ENCODE data around the gene RCCD1.

Gene RCCD1

DNA sequence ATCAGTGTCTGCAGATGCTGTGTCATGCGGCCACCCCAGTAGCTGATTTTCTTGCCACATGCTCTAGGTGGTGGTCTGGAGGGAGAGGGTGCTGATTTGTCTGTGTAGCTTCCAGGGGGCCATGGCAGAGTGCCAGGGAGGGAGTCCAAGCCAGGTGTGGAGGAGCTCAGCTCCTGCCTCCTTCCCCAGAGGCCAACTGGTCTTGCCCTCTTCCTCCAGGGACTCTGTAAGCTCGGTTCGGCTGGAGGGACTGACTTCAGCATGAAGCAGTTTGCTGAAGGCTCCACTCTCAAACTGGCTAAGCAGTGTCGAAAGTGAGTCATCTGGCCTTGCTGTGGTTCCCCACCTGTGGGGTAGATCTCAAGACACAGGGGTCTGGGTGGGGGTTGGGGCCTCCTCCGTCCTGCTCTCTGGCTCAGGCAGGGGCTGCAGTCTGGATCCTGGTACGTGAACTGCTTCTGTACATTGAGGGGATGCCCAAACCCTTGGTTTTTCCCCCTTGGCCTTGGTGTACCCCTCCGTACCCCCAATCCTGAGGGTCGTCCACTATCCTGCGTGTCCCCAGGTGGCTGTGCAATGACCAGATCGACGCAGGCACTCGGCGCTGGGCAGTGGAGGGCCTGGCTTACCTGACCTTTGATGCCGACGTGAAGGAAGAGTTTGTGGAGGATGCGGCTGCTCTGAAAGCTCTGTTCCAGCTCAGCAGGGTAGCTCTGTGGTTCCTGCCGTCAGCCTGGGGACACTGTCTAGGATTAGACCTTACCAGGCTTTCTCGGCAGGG is 6.9 kb upstream of the RCCD1 start:
- Mint-ChIP-seq H3K4me3 (no peak overlapping the region), H3K36me3 (peaks cover 3% of the 10 kb centered on the region), H3K9me3 (no peaks in the 10 kb centered on the region), H3K4me1 (no peaks in the 10 kb centered on the region), H3K27ac (peak overlapping the region; percentile 8), H3K27me3 (no peaks in the 10 kb centered on the region)

DNA sequence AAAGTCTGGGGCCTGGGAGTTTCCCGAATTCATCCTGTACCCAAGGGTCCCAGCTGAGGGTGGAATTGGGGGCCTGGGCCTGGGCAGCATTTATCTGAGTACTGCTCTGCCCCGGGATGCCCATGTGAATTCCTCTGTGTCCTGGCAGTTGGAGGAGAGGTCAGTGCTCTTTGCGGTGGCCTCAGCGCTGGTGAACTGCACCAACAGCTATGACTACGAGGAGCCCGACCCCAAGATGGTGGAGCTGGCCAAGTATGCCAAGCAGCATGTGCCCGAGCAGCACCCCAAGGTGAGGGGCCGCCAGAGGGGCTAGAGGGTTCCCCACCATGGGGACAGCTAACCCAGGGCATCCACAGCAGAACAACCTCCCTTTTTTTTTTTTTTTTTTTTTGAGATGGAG is 6.2 kb upstream of the RCCD1 start:
- Mint-ChIP-seq H3K36me3 (peaks cover 3% of the 10 kb centered on the region), H3K27me3 (no peaks in the 10 kb centered on the region), H3K27ac (no peak overlapping the region), H3K4me3 (no peak overlapping the region), H3K4me1 (no peaks in the 10 kb centered on the region), H3K9me3 (no peaks in the 10 kb centered on the region)

DNA sequence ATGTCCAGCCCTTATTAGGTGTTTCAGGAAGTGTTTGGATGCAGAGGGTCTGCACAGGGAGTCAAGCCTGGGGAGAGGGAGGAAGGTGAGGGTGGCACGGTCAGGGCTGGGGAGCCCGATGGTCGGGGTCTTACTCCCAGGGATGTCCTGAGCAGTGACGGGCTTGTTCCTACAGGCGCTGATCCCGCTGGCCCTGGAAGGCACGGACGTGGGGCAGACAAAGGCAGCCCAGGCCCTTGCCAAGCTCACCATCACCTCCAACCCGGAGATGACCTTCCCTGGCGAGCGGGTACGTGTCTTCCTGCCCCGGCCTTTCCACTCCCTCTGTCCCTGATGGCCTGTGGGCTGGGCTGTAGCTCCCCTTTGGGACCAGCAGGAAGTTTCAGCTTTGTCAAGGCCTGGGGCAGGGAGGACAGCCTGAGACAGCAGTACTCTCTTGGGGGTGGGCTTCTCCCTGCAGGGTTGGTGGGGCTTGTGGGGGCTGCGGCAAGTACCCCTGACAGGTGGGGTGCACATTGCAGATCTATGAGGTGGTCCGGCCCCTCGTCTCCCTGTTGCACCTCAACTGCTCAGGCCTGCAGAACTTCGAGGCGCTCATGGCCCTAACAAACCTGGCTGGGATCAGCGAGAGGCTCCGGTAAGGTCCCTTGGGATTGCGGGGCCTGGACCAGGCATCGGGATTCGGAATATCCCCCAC is 4.6 kb upstream of the RCCD1 start:
- Mint-ChIP-seq H3K9me3 (no peaks in the 10 kb centered on the region), H3K36me3 (peaks cover 3% of the 10 kb centered on the region), H3K27me3 (no peaks in the 10 kb centered on the region), H3K4me1 (no peaks in the 10 kb centered on the region), H3K4me3 (no peak overlapping the region), H3K27ac (no peak overlapping the region)

- Mint-ChIP-seq H3K27ac (no peak overlapping the region), H3K36me3 (peaks cover 3% of the 10 kb centered on the region), H3K4me1 (no peaks in the 10 kb centered on the region), H3K27me3 (no peaks in the 10 kb centered on the region), H3K9me3 (no peaks in the 10 kb centered on the region), H3K4me3 (no peak overlapping the region)
Observed at GRCh38 chr15:90950676-90951075, 4.0 kb upstream of the RCCD1 start.

GRCh38 chr15:90952901-90953677 is 1.6 kb upstream of the RCCD1 start:
- peaks cover 3% of the 10 kb centered on the region for H3K36me3 Mint-ChIP-seq
- H3K9me3 Mint-ChIP-seq: no peaks in the 10 kb centered on the region
- H3K27ac Mint-ChIP-seq: peak overlapping the region; percentile 64
- H3K4me3 Mint-ChIP-seq: no peak overlapping the region
- H3K4me1 Mint-ChIP-seq: peaks cover 11% of the 10 kb centered on the region
- H3K27me3 Mint-ChIP-seq: no peaks in the 10 kb centered on the region

DNA sequence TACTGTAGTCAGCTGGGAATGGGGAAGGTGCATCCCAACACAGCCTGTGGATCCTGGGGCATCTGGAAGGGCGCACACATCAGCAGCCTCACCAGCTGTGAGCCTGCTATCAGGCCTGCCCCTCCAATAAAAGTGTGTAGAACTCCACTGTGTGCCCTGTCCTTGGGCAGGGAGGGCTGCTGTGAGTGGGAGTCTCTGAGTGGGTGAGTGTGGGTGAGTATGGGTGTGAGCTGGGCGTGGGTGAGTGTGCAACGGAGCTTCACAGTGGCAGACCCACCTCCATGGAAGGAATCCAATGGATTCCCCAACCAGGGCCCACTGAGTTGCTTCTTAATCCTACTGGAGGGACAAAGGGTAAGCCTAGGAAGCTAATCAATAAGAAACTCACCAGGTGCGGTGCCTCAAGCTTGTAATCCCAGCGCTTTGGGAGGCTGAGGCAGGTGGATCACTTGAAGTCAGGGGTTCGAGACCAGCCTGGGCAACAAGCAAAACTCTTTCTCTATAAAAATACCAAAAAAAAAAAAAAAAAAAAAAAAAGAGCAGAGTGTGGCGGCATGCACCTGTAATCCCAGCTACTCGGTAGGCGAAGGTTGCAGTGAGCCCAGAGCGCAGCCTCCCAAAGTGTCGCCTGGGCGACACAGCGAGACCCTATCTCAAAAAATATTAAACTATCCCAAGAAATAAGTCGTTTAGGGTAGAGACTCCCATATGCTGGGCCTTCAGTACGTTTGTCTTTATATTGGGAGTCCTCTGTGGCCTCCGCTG is 555 bp upstream of the RCCD1 start:
- Mint-ChIP-seq H3K36me3 (peaks cover 3% of the 10 kb centered on the region), H3K9me3 (no peaks in the 10 kb centered on the region), H3K4me1 (peaks cover 11% of the 10 kb centered on the region), H3K27me3 (no peaks in the 10 kb centered on the region), H3K27ac (peak overlapping the region; percentile 88), H3K4me3 (peak overlapping the region; percentile 86)

DNA sequence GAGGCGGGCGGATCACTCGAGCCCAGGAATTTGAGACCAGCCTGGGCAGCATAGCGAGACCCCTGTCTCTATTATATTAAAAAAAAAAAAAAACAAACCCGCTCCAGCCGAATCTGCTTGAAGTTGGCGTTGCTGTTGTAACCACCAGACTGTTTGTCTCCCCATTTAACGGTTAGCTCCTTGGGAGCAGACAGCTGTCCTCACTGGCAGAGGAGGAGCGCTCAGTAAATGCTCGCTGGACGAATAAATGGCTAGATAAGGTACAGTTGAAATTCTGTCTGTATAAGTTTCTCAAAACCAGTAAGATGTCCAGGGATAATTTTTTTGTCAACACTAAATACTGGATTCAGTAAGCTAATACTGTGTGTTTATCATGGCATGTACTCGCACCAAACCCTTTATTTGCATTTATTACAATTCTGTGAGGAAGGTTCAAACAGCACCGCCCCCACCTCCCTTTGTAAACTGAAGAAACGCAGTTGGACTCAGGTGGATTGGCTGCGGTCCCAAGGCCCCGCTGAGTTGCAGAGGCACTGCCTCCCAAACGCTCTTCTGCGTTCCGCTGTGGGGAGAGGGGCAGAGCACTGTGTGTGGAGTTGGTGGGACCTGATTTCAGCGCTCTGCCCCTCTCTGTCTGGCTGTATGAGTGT is 1.1 kb downstream of the RCCD1 start:
- Mint-ChIP-seq H3K27me3 (no peaks in the 10 kb centered on the region), H3K4me1 (peaks cover 11% of the 10 kb centered on the region), H3K4me3 (peak overlapping the region; percentile 86), H3K27ac (no peak overlapping the region), H3K9me3 (no peaks in the 10 kb centered on the region), H3K36me3 (peaks cover 3% of the 10 kb centered on the region)

- H3K4me3 Mint-ChIP-seq: peak overlapping the region; percentile 70
- H3K27me3 Mint-ChIP-seq: no peaks in the 10 kb centered on the region
- H3K27ac Mint-ChIP-seq: no peak overlapping the region
- H3K9me3 Mint-ChIP-seq: no peaks in the 10 kb centered on the region
- peaks cover 11% of the 10 kb centered on the region for H3K4me1 Mint-ChIP-seq
- peaks cover 3% of the 10 kb centered on the region for H3K36me3 Mint-ChIP-seq
Observed at GRCh38 chr15:90956274-90957030, 1.8 kb downstream of the RCCD1 start.

DNA sequence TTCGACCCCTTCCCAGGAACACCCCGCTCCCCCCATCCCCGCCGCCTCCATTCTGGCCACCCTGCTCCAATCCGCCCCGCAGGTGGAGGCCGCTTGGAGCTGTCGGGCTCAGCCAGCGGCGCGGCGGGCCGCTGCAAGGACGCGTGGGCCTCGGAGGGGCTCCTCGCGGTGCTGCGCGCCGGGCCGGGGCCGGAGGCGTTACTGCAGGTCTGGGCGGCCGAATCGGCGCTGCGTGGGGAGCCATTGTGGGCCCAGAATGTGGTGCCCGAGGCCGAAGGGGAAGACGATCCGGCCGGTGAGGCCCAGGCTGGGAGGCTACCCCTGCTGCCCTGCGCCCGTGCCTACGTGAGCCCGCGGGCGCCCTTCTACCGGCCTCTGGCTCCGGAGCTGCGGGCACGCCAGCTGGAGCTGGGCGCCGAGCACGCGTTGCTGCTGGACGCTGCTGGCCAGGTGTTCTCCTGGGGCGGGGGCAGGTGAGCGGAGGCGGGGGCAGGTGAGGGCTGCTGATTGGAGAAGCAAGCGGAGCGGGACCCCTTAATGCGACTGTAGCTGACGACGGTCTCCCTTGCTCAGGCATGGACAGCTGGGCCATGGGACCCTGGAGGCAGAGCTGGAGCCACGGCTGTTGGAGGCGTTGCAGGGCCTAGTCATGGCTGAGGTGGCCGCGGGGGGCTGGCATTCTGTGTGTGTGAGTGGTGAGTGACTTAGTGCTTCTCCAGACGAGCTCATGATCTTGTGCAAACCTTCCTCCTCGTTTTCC is 2.5 kb downstream of the RCCD1 start:
- H3K36me3 Mint-ChIP-seq: peaks cover 5% of the 10 kb centered on the region
- no peak overlapping the region for H3K27ac Mint-ChIP-seq
- peaks cover 13% of the 10 kb centered on the region for H3K4me1 Mint-ChIP-seq
- peak overlapping the region; percentile 63 for H3K4me3 Mint-ChIP-seq
- H3K27me3 Mint-ChIP-seq: no peaks in the 10 kb centered on the region
- H3K9me3 Mint-ChIP-seq: no peaks in the 10 kb centered on the region

DNA sequence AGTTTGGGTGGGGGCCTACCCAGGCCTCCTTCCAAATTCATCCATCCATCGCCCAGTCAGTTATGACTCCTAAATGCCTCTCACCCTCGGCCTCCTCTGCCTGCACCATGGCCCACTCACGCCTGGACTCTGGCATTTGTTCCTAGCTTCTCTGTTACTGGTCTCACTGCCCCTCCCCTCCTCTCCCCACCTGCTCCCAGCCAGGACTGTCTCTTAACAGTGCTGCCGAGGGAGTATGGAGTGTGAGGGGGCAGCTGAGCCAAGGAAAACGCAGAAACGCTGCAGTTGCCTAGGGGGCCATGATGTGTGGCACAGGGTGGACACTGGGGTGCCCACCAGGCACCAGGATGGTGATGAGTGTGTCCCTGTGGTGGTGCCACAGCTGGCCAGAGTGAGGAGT is 3.1 kb downstream of the RCCD1 start:
- H3K27ac Mint-ChIP-seq: no peak overlapping the region
- peak overlapping the region; percentile 63 for H3K4me3 Mint-ChIP-seq
- no peaks in the 10 kb centered on the region for H3K9me3 Mint-ChIP-seq
- H3K4me1 Mint-ChIP-seq: peaks cover 15% of the 10 kb centered on the region
- H3K36me3 Mint-ChIP-seq: peaks cover 3% of the 10 kb centered on the region
- no peaks in the 10 kb centered on the region for H3K27me3 Mint-ChIP-seq

GRCh38 chr15:90959028-90959595 is 4.4 kb downstream of the RCCD1 start:
- no peaks in the 10 kb centered on the region for H3K9me3 Mint-ChIP-seq
- no peaks in the 10 kb centered on the region for H3K27me3 Mint-ChIP-seq
- no peak overlapping the region for H3K27ac Mint-ChIP-seq
- H3K36me3 Mint-ChIP-seq: peaks cover 3% of the 10 kb centered on the region
- no peak overlapping the region for H3K4me3 Mint-ChIP-seq
- H3K4me1 Mint-ChIP-seq: peaks cover 15% of the 10 kb centered on the region

DNA sequence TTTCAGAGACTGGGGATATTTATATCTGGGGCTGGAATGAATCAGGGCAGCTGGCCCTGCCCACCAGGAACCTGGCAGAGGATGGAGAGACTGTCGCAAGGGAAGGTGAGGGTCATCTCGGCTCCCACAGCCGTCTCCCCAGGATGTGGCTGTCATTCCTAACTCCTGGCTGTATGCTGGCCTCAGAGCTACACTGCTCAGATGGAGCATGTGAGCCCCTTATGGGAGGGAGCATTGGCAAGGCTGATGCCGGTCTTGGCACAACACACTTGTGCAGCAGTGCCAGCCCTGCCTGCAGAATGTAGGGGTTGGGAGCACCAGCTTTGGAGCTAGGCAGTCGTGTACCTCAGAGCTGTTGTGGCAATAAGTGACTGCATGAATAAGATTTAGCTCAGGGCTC is 5.2 kb downstream of the RCCD1 start:
- peaks cover 3% of the 10 kb centered on the region for H3K36me3 Mint-ChIP-seq
- H3K4me1 Mint-ChIP-seq: peaks cover 15% of the 10 kb centered on the region
- H3K4me3 Mint-ChIP-seq: no peak overlapping the region
- H3K9me3 Mint-ChIP-seq: no peaks in the 10 kb centered on the region
- no peaks in the 10 kb centered on the region for H3K27me3 Mint-ChIP-seq
- no peak overlapping the region for H3K27ac Mint-ChIP-seq

DNA sequence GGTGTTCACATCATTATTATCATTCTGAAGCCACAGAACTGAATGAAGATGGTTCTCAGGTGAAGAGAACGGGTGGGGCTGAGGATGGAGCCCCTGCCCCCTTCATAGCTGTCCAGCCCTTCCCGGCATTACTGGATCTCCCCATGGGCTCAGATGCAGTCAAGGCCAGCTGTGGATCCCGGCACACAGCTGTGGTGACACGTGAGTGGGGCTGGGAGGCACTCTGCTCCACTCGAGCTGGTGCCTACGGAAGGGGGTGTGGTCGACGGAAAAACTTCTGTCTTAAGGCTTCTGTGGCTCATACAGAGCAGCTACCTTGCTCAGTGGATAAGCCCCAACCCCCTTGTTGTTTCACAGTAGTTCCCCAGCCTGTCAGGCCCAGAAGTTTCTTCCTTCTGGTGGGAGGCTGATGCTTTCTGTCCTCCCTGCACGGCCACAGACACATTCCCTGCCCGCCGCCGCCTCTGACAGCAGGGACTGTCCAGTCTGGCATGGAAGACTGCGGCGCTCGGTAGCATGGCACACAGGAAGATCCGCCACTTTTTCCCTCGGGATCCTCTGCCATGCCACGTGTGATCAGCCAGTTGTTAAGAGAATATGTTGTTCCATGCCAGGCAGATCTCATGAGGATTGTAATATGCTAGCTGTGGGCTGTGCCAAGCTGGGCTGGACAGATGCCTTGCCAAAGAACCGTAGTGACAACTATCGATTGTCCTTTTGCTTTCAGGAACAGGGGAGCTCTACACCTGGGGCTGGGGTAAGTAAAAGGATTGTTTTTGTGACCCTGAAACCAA is 5.8 kb downstream of the RCCD1 start:
- Mint-ChIP-seq H3K36me3 (peaks cover 3% of the 10 kb centered on the region), H3K4me3 (no peak overlapping the region), H3K27me3 (no peaks in the 10 kb centered on the region), H3K4me1 (peaks cover 15% of the 10 kb centered on the region), H3K27ac (no peak overlapping the region), H3K9me3 (no peaks in the 10 kb centered on the region)

Data from activated naive CD4-positive, alpha-beta T cell treated with anti-CD3 and anti-CD28 coated beads, Interleukin-2, amount 50 U/mL, for 24 hours (primary cell).